Ascending aorta (tissue), 2 donors: ENCODE measurements around the gene PROSER2. TPM values are rescaled to one million over a fixed set of nuclear protein-coding genes. Genes with fewer than 3 reads are reported as not detected.

Experiments
- DNase-seq, 2 donors: peaks; one replicate each; pipeline ENCODE4 v3.0.0-alpha.2; 2019; ENCODE audit warnings: low spot score in 2 of 2
- H3K27ac ChIP-seq, 2 donors: fragments of 200-600 bp; sonication (generic); one replicate each; pipeline ENCODE4 v1.5.1; 2016 to 2017; ENCODE audit warnings: mild to moderate bottlenecking in 1 of 2
- H3K27me3 ChIP-seq: fragments of 200-600 bp; sonication (generic); one replicate; pipeline ENCODE4 v1.5.1; 2017
- H3K36me3 ChIP-seq, 2 donors: fragments of 200-600 bp; sonication (generic); one replicate each; pipeline ENCODE4 v1.5.1; 2016
- H3K4me1 ChIP-seq, 2 donors: fragments of 200-600 bp; sonication (generic); one replicate each; pipeline ENCODE4 v1.5.1; 2016 to 2017; ENCODE audit warnings: mild to moderate bottlenecking in 1 of 2
- H3K4me3 ChIP-seq, 2 donors: fragments of 200-600 bp; sonication (generic); one replicate each; pipeline ENCODE4 v1.5.1; 2016 to 2017; ENCODE audit warnings: mild to moderate bottlenecking in 1 of 2
- H3K9me3 ChIP-seq, 2 donors: fragments of 200-600 bp; sonication (generic); one replicate each; pipeline ENCODE4 v1.5.1; 2016
- intact Hi-C: fragments of 100-400 bp; cut with DNase I; formaldehyde crosslinking; loops from one replicate; pipeline ENCODE4 v1.15.1; 2023
- total RNA-seq: library from RNA; depleted of rRNA; stranded (reverse); fragments of >200 nt; gene quantifications from one replicate; pipeline ENCODE4 v1.1.0, GENCODE V29; 2016
- TF ChIP-seq, protein P1 (sequence below), 3 experiments: fragments of 200-600 bp in 2 of 3; fragments of 450-650 bp in 1 of 3; sonication (generic) in 2 of 3; IDR thresholded peaks; one replicate each; pipeline ENCODE4 v1.5.1; 2016 to 2019; ENCODE audit warnings: antibody characterized with exemption in 3 of 3, mild to moderate bottlenecking in 1 of 3, moderate library complexity in 1 of 3

PROSER2 gene
- total RNA-seq, 1 donor from 2014 or later = 4.8 TPM

DNA sequence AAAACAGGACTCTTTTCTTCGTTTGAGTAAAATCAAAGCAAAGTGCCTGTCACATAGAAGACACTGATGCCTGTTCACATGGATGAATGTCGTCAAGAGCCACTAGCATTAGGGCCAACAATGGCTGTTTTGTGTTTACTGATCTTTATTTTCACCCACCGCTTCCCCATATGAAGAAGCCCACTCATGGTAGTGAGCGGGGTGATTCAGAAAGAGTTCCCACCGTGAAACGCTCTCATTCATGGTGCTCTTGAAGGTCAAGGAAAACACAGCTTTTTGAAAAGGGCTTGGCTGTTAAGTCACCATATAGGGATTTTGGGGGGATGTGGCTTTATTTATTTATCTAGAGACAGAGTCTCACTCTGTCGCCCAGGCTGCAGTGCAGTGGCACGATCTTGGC, 12.5 kb downstream of the PROSER2 start:
- no peak for DNase-seq
- H3K4me1 ChIP-seq = no peaks in the 10 kb centered on the region
- H3K27me3 ChIP-seq = no peaks in the 10 kb centered on the region
- H3K9me3 ChIP-seq = no peaks in the 10 kb centered on the region
- intact Hi-C loops = no loop called here
- H3K36me3 ChIP-seq = no peaks in the 10 kb centered on the region
- TF ChIP-seq, protein P1, sequence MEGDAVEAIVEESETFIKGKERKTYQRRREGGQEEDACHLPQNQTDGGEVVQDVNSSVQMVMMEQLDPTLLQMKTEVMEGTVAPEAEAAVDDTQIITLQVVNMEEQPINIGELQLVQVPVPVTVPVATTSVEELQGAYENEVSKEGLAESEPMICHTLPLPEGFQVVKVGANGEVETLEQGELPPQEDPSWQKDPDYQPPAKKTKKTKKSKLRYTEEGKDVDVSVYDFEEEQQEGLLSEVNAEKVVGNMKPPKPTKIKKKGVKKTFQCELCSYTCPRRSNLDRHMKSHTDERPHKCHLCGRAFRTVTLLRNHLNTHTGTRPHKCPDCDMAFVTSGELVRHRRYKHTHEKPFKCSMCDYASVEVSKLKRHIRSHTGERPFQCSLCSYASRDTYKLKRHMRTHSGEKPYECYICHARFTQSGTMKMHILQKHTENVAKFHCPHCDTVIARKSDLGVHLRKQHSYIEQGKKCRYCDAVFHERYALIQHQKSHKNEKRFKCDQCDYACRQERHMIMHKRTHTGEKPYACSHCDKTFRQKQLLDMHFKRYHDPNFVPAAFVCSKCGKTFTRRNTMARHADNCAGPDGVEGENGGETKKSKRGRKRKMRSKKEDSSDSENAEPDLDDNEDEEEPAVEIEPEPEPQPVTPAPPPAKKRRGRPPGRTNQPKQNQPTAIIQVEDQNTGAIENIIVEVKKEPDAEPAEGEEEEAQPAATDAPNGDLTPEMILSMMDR (IDR thresholded peaks at IDR 0.05) = no peak
- H3K27ac ChIP-seq = no peak overlapping the region
- no peak overlapping the region for H3K4me3 ChIP-seq

DNA sequence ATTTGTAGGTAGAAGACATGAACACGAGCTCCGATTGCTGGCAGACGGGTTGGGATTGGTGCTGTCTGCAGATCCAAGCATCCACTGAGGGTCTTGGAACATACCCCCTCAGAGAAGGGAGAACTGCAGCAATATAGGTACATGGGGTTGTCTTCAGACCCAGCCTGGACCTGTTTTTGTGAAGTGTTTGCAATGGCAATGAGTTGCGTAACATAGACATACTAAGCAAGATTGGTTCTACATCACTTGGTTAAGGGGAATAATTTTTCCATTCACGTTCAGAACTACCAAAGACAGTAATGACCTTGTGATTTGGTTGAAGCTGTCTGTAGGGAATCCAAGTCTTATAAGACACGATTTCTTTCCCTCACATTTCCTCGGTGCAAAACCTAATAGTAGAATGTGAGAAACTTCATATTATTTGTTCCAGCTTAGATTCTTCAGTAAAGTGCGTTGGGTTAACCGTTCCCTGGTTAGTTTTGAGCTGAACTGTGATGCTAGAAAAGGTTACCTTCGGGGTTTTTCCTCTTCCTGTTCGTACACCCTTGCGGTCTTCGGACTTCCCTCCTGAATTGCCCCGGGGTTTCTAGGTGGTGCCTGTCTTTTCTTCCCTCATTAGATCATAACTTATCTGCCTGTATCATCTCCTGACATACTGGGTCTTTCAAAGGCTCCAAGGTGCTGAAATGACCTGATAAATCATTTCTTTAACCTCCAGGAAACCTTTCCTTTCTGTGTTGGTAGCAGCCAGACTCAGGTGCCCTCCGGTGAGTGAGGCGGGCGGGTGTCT, 14.4 kb downstream of the PROSER2 start:
- TF ChIP-seq, protein P1 (IDR thresholded peaks at IDR 0.05) = no peak

DNA sequence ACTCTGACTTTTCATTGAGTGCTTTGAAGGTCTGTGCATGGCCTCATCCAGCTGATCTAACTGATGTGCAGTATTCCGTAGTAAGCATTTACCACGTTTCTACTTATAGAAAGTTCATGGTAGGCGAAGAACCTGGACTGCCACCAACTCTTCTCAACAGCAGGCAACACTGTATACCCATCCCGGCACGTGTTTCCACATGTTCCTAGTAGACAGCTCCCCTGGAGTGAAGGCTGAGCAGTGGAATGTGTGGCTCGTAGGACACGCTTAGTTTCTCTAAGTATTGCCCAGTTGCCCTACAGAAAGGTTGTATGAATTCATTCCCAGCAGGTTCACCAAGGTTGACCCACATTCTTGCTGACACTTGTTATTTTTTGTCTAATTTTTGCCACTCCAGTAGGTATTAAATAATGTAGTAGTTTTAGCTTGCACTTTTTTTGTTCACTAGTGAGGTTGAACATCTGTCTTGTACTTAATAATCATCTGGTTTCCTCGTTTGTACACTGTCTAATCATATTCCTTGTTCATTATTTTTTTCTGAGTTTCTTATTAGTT, 15.2 kb downstream of the PROSER2 start:
- Histone ChIP-seq H3K36me3 (no peaks in the 10 kb centered on the region), H3K4me1 (no peaks in the 10 kb centered on the region), H3K4me3 (no peak overlapping the region), H3K27me3 (no peaks in the 10 kb centered on the region), H3K27ac (no peak overlapping the region), H3K9me3 (no peaks in the 10 kb centered on the region)
- DNase-seq = no peak
- TF ChIP-seq, protein P1 (IDR thresholded peaks at IDR 0.05) = no peak
- intact Hi-C loops = no loop called here

More for the DNA sequence above, 14.4 kb downstream of the PROSER2 start:
- Histone ChIP-seq H3K9me3 (no peaks in the 10 kb centered on the region), H3K27me3 (no peaks in the 10 kb centered on the region), H3K4me3 (no peak overlapping the region), H3K27ac (no peak overlapping the region), H3K36me3 (no peaks in the 10 kb centered on the region), H3K4me1 (no peaks in the 10 kb centered on the region)
- no peak for DNase-seq
- intact Hi-C loops = no loop called here

DNA sequence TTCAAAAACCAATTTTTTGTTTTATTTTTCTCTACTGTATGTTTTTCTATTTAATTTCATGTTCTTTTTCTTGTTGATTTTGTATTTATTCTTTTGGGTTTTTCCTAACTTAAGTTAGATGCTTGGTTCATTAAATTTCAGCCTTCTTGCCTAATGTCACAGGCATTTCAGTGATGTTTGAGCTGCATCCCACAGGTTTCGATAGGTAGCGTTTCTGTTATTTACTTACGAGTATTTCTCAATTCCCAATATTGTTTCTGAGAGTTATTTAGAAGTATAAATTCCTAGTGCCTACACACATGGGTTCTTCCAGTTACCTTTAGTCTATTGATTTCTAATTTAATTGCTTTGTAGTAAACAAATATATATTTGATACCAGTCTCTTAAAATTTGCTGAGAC, 18.2 kb downstream of the PROSER2 start:
- Histone ChIP-seq H3K9me3 (no peaks in the 10 kb centered on the region), H3K36me3 (no peaks in the 10 kb centered on the region), H3K4me1 (no peaks in the 10 kb centered on the region), H3K4me3 (no peak overlapping the region), H3K27me3 (no peaks in the 10 kb centered on the region), H3K27ac (no peak overlapping the region)
- intact Hi-C loops = no loop called here
- TF ChIP-seq, protein P1 (IDR thresholded peaks at IDR 0.05) = no peak
- no peak for DNase-seq

DNA sequence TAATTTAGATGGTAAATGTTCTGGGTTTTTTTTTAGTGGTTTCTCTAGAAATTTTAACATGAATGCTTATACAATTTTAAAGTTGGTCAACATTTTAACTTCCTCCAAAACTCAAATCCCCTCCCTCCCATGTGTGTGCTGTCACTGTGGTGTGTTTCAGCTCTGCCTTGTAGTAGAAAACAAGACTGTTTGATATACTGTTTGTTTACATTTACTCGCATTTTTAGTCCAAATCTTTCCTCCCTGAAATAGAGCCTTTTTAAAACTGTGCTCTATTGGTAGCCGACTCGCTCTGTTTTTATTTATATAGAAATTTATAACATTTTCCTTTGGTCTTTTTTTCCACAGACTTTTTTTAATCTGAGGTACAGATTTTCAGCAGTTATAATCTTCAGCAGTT, 19.3 kb downstream of the PROSER2 start:
- Histone ChIP-seq H3K4me3 (no peak overlapping the region), H3K36me3 (no peaks in the 10 kb centered on the region), H3K27ac (no peak overlapping the region), H3K9me3 (no peaks in the 10 kb centered on the region), H3K27me3 (no peaks in the 10 kb centered on the region), H3K4me1 (no peaks in the 10 kb centered on the region)
- intact Hi-C loops = no loop called here
- TF ChIP-seq, protein P1 (IDR thresholded peaks at IDR 0.05) = no peak
- DNase-seq = no peak
